HepG2 (cell line): ENCODE measurements around the gene YIPF5. TPM values are rescaled to one million over a fixed set of nuclear protein-coding genes. Genes with fewer than 3 reads are reported as not detected.

Source experiments
- ATF1 ChIP-seq: IDR thresholded peaks from 2 replicates; pipeline ENCODE4 v1.6.1; 2016; ENCODE audit warnings: mild to moderate bottlenecking, control low read depth
- ATF5 ChIP-seq: sonication (generic); formaldehyde crosslinking; IDR thresholded peaks from 2 replicates; pipeline ENCODE4 v1.4.0; 2020; ENCODE audit warnings: mild to moderate bottlenecking, low read depth, missing genetic modification reagents
- CREB1 ChIP-seq, 2 experiments: fragments of 450-650 bp in 1 of 2; IDR thresholded peaks; 2 replicates each; pipeline ENCODE4 v1.6.1; 2016 to 2017; ENCODE audit warnings: control low read depth in 1 of 2, mild to moderate bottlenecking in 1 of 2, missing compliant biosample characterization in 1 of 2, missing genetic modification characterization in 1 of 2
- CREM ChIP-seq, 2 experiments: sonication (generic) in 1 of 2; formaldehyde crosslinking in 1 of 2; IDR thresholded peaks; 2 replicates each; pipeline versions ENCODE4 v1.4.0 to v1.6.1; 2016 to 2020; ENCODE audit warnings: antibody characterized with exemption in 1 of 2, mild to moderate bottlenecking in 1 of 2, missing genetic modification reagents in 1 of 2
- GTF2F1 ChIP-seq: fragments of 150-350 bp; IDR thresholded peaks from 2 replicates; pipeline ENCODE4 v1.6.1; 2014; ENCODE audit warnings: low read length
- KDM5A ChIP-seq: fragments of 200-600 bp; sonication (generic); IDR thresholded peaks from 2 replicates; pipeline ENCODE4 v1.7.0; 2018; ENCODE audit warnings: antibody characterized with exemption, mild to moderate bottlenecking, low read length, borderline replicate concordance
- MED1 ChIP-seq: sonication (generic); formaldehyde crosslinking; IDR thresholded peaks from 2 replicates; pipeline ENCODE4 v1.4.0; 2020; ENCODE audit warnings: missing genetic modification reagents
- RNF2 ChIP-seq: fragments of 450-650 bp; conservative IDR thresholded peaks from 2 replicates; pipeline ENCODE4 v1.6.1; 2016; ENCODE audit warnings: low read depth
- SIN3B ChIP-seq: fragments of 150-350 bp; IDR thresholded peaks from 2 replicates; pipeline ENCODE4 v1.6.1; 2014; ENCODE audit warnings: low read length
- ZMAT5 ChIP-seq: sonication (generic); formaldehyde crosslinking; IDR thresholded peaks from 2 replicates; pipeline ENCODE4 v1.5.0; 2020; ENCODE audit warnings: mild to moderate bottlenecking, low read depth, missing genetic modification reagents, borderline replicate concordance
- ZNF235 ChIP-seq: sonication (generic); formaldehyde crosslinking; IDR thresholded peaks from 2 replicates; pipeline ENCODE4 v1.8.1; 2023; ENCODE audit warnings: mild to moderate bottlenecking, missing genetic modification reagents, borderline replicate concordance
- ZNF382 ChIP-seq: sonication (generic); formaldehyde crosslinking; IDR thresholded peaks from 2 replicates; pipeline ENCODE4 v1.5.0; 2020; ENCODE audit warnings: missing genetic modification reagents, mild to moderate bottlenecking, borderline replicate concordance
- ZNF512 ChIP-seq: sonication (generic); formaldehyde crosslinking; IDR thresholded peaks from 2 replicates; pipeline ENCODE4 v1.4.0; 2020; ENCODE audit warnings: mild to moderate bottlenecking, missing genetic modification reagents
- ZNF605 ChIP-seq: sonication (generic); formaldehyde crosslinking; IDR thresholded peaks from 2 replicates; pipeline ENCODE4 v1.8.0; 2022; ENCODE audit warnings: mild to moderate bottlenecking, missing genetic modification reagents
- ZNF687 ChIP-seq: sonication (generic); formaldehyde crosslinking; IDR thresholded peaks from 2 replicates; pipeline ENCODE4 v1.5.1; 2020; ENCODE audit warnings: mild to moderate bottlenecking, missing genetic modification reagents, moderate library complexity
- ZNF782 ChIP-seq: sonication (generic); formaldehyde crosslinking; IDR thresholded peaks from 2 replicates; pipeline ENCODE4 v1.4.0; 2020; ENCODE audit warnings: missing genetic modification reagents, mild to moderate bottlenecking, borderline replicate concordance
- polyA plus RNA-seq, 8 experiments: library from polyadenylated mRNA; depleted of rRNA in 3 of 8; stranded (reverse) in 7 of 8; unstranded in 1 of 8; fragments of >200 nt; fragmentation: Illumina TruSeq in 4 of 8; extraction: Trizol in 4 of 8; gene quantifications; 2 replicates each; pipeline versions ENCODE4 v1.2.1 to v1.2.3, GENCODE V29; 2011 to 2016; ENCODE audit warnings: low read depth in 4 of 8, missing spikeins in 1 of 8, mixed read lengths in 1 of 8; ENCODE audit not compliant: insufficient read depth in 1 of 8
- total RNA-seq, 5 experiments: library from RNA; depleted of rRNA; stranded (reverse); fragments of >200 nt; fragmentation: Illumina TruSeq; extraction: Trizol; gene quantifications; 2 replicates each; pipeline ENCODE4 v1.2.3, GENCODE V29; 2016; ENCODE audit warnings: low read depth in 1 of 5

Gene YIPF5
- total and polyA plus RNA-seq, 2 of the 13 experiments (the other 11 are each of a cell fraction or from before 2014, with no cell fraction given): 61.4 to 73.6 TPM

- peak; percentile 86 for TF ChIP-seq ZNF687
- TF ChIP-seq MED1 (CRISPR knock-in tag): peak; percentile 60
- TF ChIP-seq GTF2F1: no peak
- no peak for TF ChIP-seq ZNF512 (CRISPR knock-in tag)
- TF ChIP-seq ZNF235 (CRISPR knock-in tag): no peak
- TF ChIP-seq KDM5A: peak; percentile 83
- TF ChIP-seq ZNF382 (CRISPR knock-in tag): no peak
- TF ChIP-seq SIN3B: peak; percentile 60
- TF ChIP-seq ZNF782 (CRISPR knock-in tag): 0 out of 2 replicates have a peak, but pooled peaks have one; percentile 31
- peak; percentile 73 for TF ChIP-seq CREB1 (IDR thresholded peaks at IDR 0.05)
- peak; percentile 92 for TF ChIP-seq CREB1 (CRISPR knock-in tag; IDR thresholded peaks at IDR 0.05)
- no peak for TF ChIP-seq RNF2
- TF ChIP-seq ZNF605 (CRISPR knock-in tag): peak; percentile 88; the same call in 1 of the 2 replicates
- TF ChIP-seq ATF1 (CRISPR knock-in tag): peak; percentile 72
- no peak for TF ChIP-seq ZMAT5 (CRISPR knock-in tag)
- TF ChIP-seq CREM (IDR thresholded peaks at IDR 0.05): peak; percentile 85
- no peak for TF ChIP-seq CREM (CRISPR knock-in tag; IDR thresholded peaks at IDR 0.05)
- 0 out of 2 replicates have a peak, but pooled peaks have one; percentile 51 for TF ChIP-seq ATF5 (CRISPR knock-in tag)
Measured at GRCh38 chr5:144170276-144171024, at the start of gene YIPF5, which contains the start of gene KCTD16 (continued).
